Ovary (tissue), 3 donors: ENCODE results near the gene RIOK2.
"Not testable (repeated sequence)": the region's sequence is repeated elsewhere in the genome, so short reads cannot be mapped to it uniquely, and the experiment has no call there.

Experiments used
- CTCF ChIP-seq, 3 donors: fragments of 450-650 bp in 2 of 3; fragments of 200-600 bp in 1 of 3; IDR thresholded peaks; one replicate each; pipeline versions ENCODE4 v1.5.1 to v1.8.0; 2016 to 2022; ENCODE audit warnings: antibody characterized with exemption in 3 of 3, mild to moderate bottlenecking in 1 of 3
- POLR2A ChIP-seq: fragments of 450-650 bp; IDR thresholded peaks from one replicate; pipeline ENCODE4 v1.6.1; 2017; ENCODE audit warnings: antibody characterized with exemption, mild to moderate bottlenecking, moderate library complexity
- donor health status: DM: no; HTN: no; CAD: no.

- TF ChIP-seq CTCF (IDR thresholded peaks at IDR 0.05); POLR2A: not testable (repeated sequence)
These were observed 42.8 kb downstream of the RIOK2 start for GRCh38 chr5:97140250-97140649.
